K562 (cell line): ENCODE measurements around the gene GSK3B. TPM values are rescaled to one million over a fixed set of nuclear protein-coding genes. Genes with fewer than 3 reads are reported as not detected.

Experiments
- ATAC-seq: fragments of 200-7000 bp; cut with Tn5 transposase; 3 replicates; pipeline ENCODE4 v1.9.1; 2020; ENCODE audit warnings: moderate library complexity
- BruUV-seq: library from RNA; stranded (reverse); fragments of 400-500 nt; replicated peaks from 2 replicates; lab custom pipeline; 2021; lab: Mats Ljungman, UMichigan
- CTCF ChIA-PET: fragments of 300-600 bp; formaldehyde crosslinking; extraction: SDS; loops from one replicate; lab custom pipeline; 2021; ENCODE audit warnings: low intra/inter-chr PET ratio; lab: Yijun Ruan, JAX
- POLR2A ChIA-PET: fragments of 300-600, 350-650 bp; sonication (Branson Sonifier 250); formaldehyde crosslinking; extraction: SDS; loops from one replicate; lab custom pipeline; 2021; ENCODE audit warnings: antibody characterized with exemption, inconsistent platforms; lab: Yijun Ruan, JAX
- DNase-seq, 4 experiments: peaks; one replicate each; pipeline versions ENCODE4 v3.0.0 to v3.0.0-alpha.2; 2011 to 2018; ENCODE audit warnings: low spot score in 3 of 4, mixed read lengths in 3 of 4; ENCODE audit errors: extremely low read depth in 1 of 4
- FAIRE-seq: peaks from 2 replicates; lab custom pipeline; 2011; peaks lifted over from hg19 to GRCh38; lab: Jason Lieb, UNC
- H2AFZ ChIP-seq: 2 replicates; pipeline ENCODE4 v1.6.0; 2011; ENCODE audit warnings: low read depth, low read length, control low read depth, inconsistent platforms
- H3K27ac ChIP-seq: fragments of 200-600 bp; 3 replicates; pipeline ENCODE4 v1.8.0; 2011; ENCODE audit warnings: low read depth, mild to moderate bottlenecking, control low read depth, inconsistent platforms, low read length, moderate library complexity, mixed read lengths; ENCODE audit errors: extremely low read depth
- H3K27me3 ChIP-seq, 2 experiments: fragments of 300-600 bp in 1 of 2; 2 replicates in 1 of 2; 3 replicates in 1 of 2; pipeline versions ENCODE4 v1.6.0 to v1.8.0; 2011; ENCODE audit warnings: inconsistent platforms in 2 of 2, low read length in 2 of 2, mild to moderate bottlenecking in 1 of 2, mixed read lengths in 1 of 2, moderate library complexity in 1 of 2; ENCODE audit not compliant: control insufficient read depth in 2 of 2, insufficient read depth in 2 of 2
- H3K36me3 ChIP-seq: fragments of 300-600 bp; 3 replicates; pipeline ENCODE4 v1.8.0; 2011; ENCODE audit warnings: mild to moderate bottlenecking, low read length, inconsistent platforms; ENCODE audit not compliant: control insufficient read depth, insufficient read depth
- H3K4me1 ChIP-seq, 2 experiments: fragments of 200-600 bp in 1 of 2; replicated peaks in 1 of 2; 2 replicates in 1 of 2; 3 replicates in 1 of 2; pipeline versions ENCODE4 v1.5.1 to v1.8.0; 2011; ENCODE audit warnings: inconsistent platforms in 2 of 2, low read length in 2 of 2, mild to moderate bottlenecking in 1 of 2, mixed read lengths in 1 of 2, moderate library complexity in 1 of 2; ENCODE audit not compliant: control insufficient read depth in 2 of 2, insufficient read depth in 2 of 2
- H3K4me2 ChIP-seq: 2 replicates; pipeline ENCODE4 v1.6.1; 2011; ENCODE audit warnings: low read length, control low read depth, inconsistent platforms, mixed read lengths; ENCODE audit not compliant: insufficient read depth
- H3K4me3 ChIP-seq: fragments of 200-600 bp; sonication (generic), shearing (Covaris generic); 2 replicates; pipeline ENCODE4 v1.5.1; 2016; ENCODE audit warnings: control low read depth, inconsistent platforms
- H3K79me2 ChIP-seq: fragments of 200-600 bp; 3 replicates; pipeline ENCODE4 v1.8.0; 2011; ENCODE audit warnings: low read length, inconsistent platforms; ENCODE audit not compliant: control insufficient read depth, insufficient read depth
- H3K9ac ChIP-seq, 2 experiments: 2 replicates each; pipeline versions ENCODE4 v1.6.0 to v1.6.1; 2011; ENCODE audit warnings: low read depth in 2 of 2, low read length in 2 of 2, control low read depth in 1 of 2, inconsistent platforms in 1 of 2, mild to moderate bottlenecking in 1 of 2, mixed read lengths in 1 of 2; ENCODE audit not compliant: insufficient read depth in 1 of 2
- H3K9me1 ChIP-seq: one replicate; pipeline ENCODE4 v1.6.0; 2011; ENCODE audit warnings: inconsistent platforms, mild to moderate bottlenecking, low read length, moderate library complexity; ENCODE audit not compliant: control insufficient read depth, insufficient read depth
- H3K9me3 ChIP-seq: replicated peaks from 2 replicates; pipeline ENCODE4 v1.5.1; 2011; ENCODE audit warnings: low read depth, low read length, inconsistent platforms; ENCODE audit not compliant: control insufficient read depth, insufficient read depth
- H4K20me1 ChIP-seq: replicated peaks from 2 replicates; pipeline ENCODE4 v1.6.1; 2011; ENCODE audit warnings: low read length, inconsistent platforms, mixed read lengths; ENCODE audit not compliant: control insufficient read depth, insufficient read depth
- STAG1 ChIP-seq: sonication (generic); formaldehyde crosslinking; IDR thresholded peaks from 2 replicates; pipeline ENCODE4 v1.5.0; 2020; ENCODE audit warnings: missing genetic modification reagents, borderline replicate concordance
- ZNF551 ChIP-seq: fragments of 250-450 bp; sonication (Bioruptor Pico); IDR thresholded peaks from 2 replicates; pipeline ENCODE4 v1.5.0; 2021; ENCODE audit warnings: mild to moderate bottlenecking, moderate library complexity
- WGBS: fragments of 100-300 bp; shearing (Covaris generic); methylation state at CpG from one replicate; pipeline ENCODE4 v1.1.6; 2016; ENCODE audit warnings: low coverage, mixed read lengths; ENCODE audit not compliant: insufficient coverage; ENCODE audit errors: missing lambda C conversion rate; 5-methylcytosine and 5-hydroxymethylcytosine counted together
- in situ Hi-C: fragments of 300-500 bp; cut with MboI; formaldehyde crosslinking; loops from 4 replicates; pipeline ENCODE4 v1.15.0; 2018; ENCODE audit warnings: inconsistent platforms, mixed read lengths
- intact Hi-C: fragments of 100-400 bp; cut with micrococcal nuclease; formaldehyde crosslinking; loops from 2 replicates; pipeline ENCODE4 v1.14.2; 2022
- polyA plus RNA-seq, 8 experiments: library from polyadenylated mRNA; depleted of rRNA in 4 of 8; stranded (reverse) in 5 of 8; unstranded in 3 of 8; fragments of >200 nt; fragmentation: Nextera tagmentation in 2 of 8; fragmentation: Illumina TruSeq in 1 of 8; extraction: Ambion mirVana in 2 of 8; extraction: Trizol in 1 of 8; gene quantifications; 2 replicates each; pipeline versions ENCODE4 v1.2.1 to v1.2.3, GENCODE V29; 2011 to 2014; ENCODE audit warnings: inconsistent platforms in 1 of 8, missing spikeins in 1 of 8
- total RNA-seq, 7 experiments: library from RNA; depleted of rRNA in 6 of 7; stranded (reverse); fragments of >200 nt in 6 of 7; fragmentation: Illumina TruSeq in 2 of 7; extraction: Trizol in 2 of 7; gene quantifications; 2 replicates each; pipeline versions ENCODE4 v1.2.1 to v1.2.3, GENCODE V29; 2011 to 2021; ENCODE audit warnings: low replicate concordance in 1 of 7
- TF ChIP-seq, protein P1 (sequence below), 2 experiments: fragments of 450-650 bp; IDR thresholded peaks; 2 replicates each; pipeline ENCODE4 v1.6.1; 2016
- TF ChIP-seq, protein P2 (sequence below): sonication (generic); formaldehyde crosslinking; IDR thresholded peaks from 2 replicates; pipeline ENCODE4 v1.8.0; 2023; ENCODE audit warnings: mild to moderate bottlenecking, missing genetic modification reagents

Gene GSK3B
- total and polyA plus RNA-seq, 9 of the 15 experiments (the other 6 are each of a cell fraction or from before 2014, with no cell fraction given): 4.7 to 25.0 (median 18.7) TPM

DNA sequence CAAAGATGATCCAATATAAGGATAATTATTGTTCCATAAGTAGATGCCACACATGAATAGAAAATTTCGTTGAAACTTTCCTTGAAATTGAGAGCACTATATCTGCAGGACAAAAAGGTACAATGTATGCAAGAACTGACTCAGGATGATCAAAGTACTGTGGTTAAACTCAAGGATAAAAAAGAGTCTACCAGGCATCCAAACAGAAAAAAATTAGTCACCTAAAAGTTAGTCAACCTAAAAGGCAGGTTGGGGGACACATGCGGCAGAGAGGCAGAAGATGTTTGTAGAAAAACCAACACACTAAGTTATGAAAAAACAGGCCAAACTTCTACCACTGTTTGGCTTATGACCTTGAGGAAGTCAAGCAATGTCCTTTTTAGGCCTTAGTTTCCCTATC, 68.7 kb downstream of the GSK3B start:
- H3K27me3 ChIP-seq: no peaks in the 10 kb centered on the region
- no peaks in the 10 kb centered on the region; the same call in none of the 2 replicates for H4K20me1 ChIP-seq
- in situ Hi-C loops: no loop called here
- H3K4me3 ChIP-seq: no peak overlapping the region
- intact Hi-C loops: no loop called here
- ChIA-PET CTCF (no interaction called here), POLR2A (no interaction called here)
- peaks cover 70% of the 10 kb centered on the region for H3K79me2 ChIP-seq
- ATAC-seq: no peak
- H3K36me3 ChIP-seq: no peaks in the 10 kb centered on the region
- peaks cover 4 to 7% of the 10 kb centered on the region in 2 experiments; a peak in 4 of 5 replicates for H3K4me1 ChIP-seq
- FAIRE-seq: no peak
- H3K27ac ChIP-seq: no peak overlapping the region
- 50% methylated on average over 2 of the region's 2 CpGs for WGBS
- H2AFZ ChIP-seq: no peak overlapping the region
- no peaks in the 10 kb centered on the region for H3K9me3 ChIP-seq
- H3K9me1 ChIP-seq: no peaks in the 10 kb centered on the region
- H3K4me2 ChIP-seq: no peak overlapping the region
- DNase-seq: no peak
- H3K9ac ChIP-seq: no peak overlapping the region
- no TSS peak for BruUV-seq
- TF ChIP-seq ZNF551 (CRISPR knock-in tag): no peak
- no peak for TF ChIP-seq STAG1 (CRISPR knock-in tag)
- TF ChIP-seq, protein P1, sequence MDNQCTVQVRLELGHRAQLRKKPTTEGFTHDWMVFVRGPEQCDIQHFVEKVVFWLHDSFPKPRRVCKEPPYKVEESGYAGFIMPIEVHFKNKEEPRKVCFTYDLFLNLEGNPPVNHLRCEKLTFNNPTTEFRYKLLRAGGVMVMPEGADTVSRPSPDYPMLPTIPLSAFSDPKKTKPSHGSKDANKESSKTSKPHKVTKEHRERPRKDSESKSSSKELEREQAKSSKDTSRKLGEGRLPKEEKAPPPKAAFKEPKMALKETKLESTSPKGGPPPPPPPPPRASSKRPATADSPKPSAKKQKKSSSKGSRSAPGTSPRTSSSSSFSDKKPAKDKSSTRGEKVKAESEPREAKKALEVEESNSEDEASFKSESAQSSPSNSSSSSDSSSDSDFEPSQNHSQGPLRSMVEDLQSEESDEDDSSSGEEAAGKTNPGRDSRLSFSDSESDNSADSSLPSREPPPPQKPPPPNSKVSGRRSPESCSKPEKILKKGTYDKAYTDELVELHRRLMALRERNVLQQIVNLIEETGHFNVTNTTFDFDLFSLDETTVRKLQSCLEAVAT (IDR thresholded peaks at IDR 0.05): no peak
- TF ChIP-seq, protein P2, sequence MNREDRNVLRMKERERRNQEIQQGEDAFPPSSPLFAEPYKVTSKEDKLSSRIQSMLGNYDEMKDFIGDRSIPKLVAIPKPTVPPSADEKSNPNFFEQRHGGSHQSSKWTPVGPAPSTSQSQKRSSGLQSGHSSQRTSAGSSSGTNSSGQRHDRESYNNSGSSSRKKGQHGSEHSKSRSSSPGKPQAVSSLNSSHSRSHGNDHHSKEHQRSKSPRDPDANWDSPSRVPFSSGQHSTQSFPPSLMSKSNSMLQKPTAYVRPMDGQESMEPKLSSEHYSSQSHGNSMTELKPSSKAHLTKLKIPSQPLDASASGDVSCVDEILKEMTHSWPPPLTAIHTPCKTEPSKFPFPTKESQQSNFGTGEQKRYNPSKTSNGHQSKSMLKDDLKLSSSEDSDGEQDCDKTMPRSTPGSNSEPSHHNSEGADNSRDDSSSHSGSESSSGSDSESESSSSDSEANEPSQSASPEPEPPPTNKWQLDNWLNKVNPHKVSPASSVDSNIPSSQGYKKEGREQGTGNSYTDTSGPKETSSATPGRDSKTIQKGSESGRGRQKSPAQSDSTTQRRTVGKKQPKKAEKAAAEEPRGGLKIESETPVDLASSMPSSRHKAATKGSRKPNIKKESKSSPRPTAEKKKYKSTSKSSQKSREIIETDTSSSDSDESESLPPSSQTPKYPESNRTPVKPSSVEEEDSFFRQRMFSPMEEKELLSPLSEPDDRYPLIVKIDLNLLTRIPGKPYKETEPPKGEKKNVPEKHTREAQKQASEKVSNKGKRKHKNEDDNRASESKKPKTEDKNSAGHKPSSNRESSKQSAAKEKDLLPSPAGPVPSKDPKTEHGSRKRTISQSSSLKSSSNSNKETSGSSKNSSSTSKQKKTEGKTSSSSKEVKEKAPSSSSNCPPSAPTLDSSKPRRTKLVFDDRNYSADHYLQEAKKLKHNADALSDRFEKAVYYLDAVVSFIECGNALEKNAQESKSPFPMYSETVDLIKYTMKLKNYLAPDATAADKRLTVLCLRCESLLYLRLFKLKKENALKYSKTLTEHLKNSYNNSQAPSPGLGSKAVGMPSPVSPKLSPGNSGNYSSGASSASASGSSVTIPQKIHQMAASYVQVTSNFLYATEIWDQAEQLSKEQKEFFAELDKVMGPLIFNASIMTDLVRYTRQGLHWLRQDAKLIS (CRISPR knock-in tag): no peak
- TF ChIP-seq, all 486 proteins: peak for 0
